RWPE2 (cell line): ENCODE data around the gene ZNF230.

Source experiments
- ATAC-seq: fragments of 200-7000 bp; cut with Tn5 transposase; 3 replicates; pipeline ENCODE4 v1.9.1; 2021; ENCODE audit warnings: low read depth
- DNase-seq: peaks from one replicate; pipeline ENCODE4 v3.0.0-alpha.2; 2020; ENCODE audit warnings: low spot score
- H3K27ac ChIP-seq: fragments of 450-650 bp; 2 replicates; pipeline ENCODE4 v1.5.1; 2017; ENCODE audit warnings: mild to moderate bottlenecking; ENCODE audit not compliant: poor library complexity, severe bottlenecking
- H3K27me3 ChIP-seq: fragments of 250-450 bp; sonication (Bioruptor Pico); 2 replicates; pipeline ENCODE4 v1.5.1; 2021; ENCODE audit warnings: mild to moderate bottlenecking, moderate library complexity; ENCODE audit not compliant: insufficient read depth, poor library complexity, severe bottlenecking
- H3K36me3 ChIP-seq: fragments of 250-450 bp; sonication (Bioruptor Pico); 2 replicates; pipeline ENCODE4 v1.5.1; 2020; ENCODE audit warnings: low read depth, mild to moderate bottlenecking, moderate library complexity
- H3K4me1 ChIP-seq: fragments of 250-450 bp; sonication (Bioruptor Pico); 2 replicates; pipeline ENCODE4 v1.5.1; 2021; ENCODE audit warnings: mild to moderate bottlenecking, moderate library complexity; ENCODE audit not compliant: insufficient read depth, poor library complexity, severe bottlenecking
- H3K4me3 ChIP-seq: fragments of 250-450 bp; sonication (Bioruptor Pico); 2 replicates; pipeline ENCODE4 v1.5.1; 2021; ENCODE audit warnings: mild to moderate bottlenecking, moderate library complexity; ENCODE audit not compliant: severe bottlenecking
- H3K9me3 ChIP-seq: fragments of 250-450 bp; sonication (Bioruptor Pico); 2 replicates; pipeline ENCODE4 v1.5.1; 2021; ENCODE audit warnings: mild to moderate bottlenecking, moderate library complexity; ENCODE audit not compliant: severe bottlenecking
- CTCF ChIP-seq: fragments of 450-650 bp; IDR thresholded peaks from one replicate; pipeline ENCODE4 v1.5.1; 2017; ENCODE audit warnings: mild to moderate bottlenecking, moderate library complexity; ENCODE audit not compliant: poor library complexity, severe bottlenecking

The ZNF230 gene

DNA sequence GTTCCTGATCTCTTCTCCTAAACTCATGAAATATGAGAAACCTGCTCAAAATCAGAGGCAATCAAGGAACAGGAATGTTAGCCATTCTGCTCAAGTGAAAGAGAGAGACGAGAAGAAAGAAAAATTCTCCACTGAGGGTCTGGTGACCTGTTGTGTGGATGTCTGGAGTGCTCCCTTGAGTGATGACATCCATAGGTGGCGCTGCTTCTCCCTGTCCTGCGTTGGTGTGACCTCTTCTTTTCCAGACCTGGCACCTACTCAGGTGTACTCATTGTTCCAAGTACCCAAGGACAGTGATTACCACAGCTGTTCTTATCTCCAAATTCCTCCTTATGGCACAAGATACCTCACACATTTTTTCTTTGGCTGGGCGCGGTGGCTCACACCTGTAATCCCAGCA, 53.1 kb downstream of the ZNF230 start:
- ATAC-seq: no peak
- TF ChIP-seq CTCF: no peak
- peaks cover 14% of the 10 kb centered on the region for H3K36me3 ChIP-seq

GRCh38 chr19:44059229-44059628, 56.5 kb downstream of the ZNF230 start:
- Histone ChIP-seq H3K4me3 (no peak overlapping the region), H3K27me3 (no peaks in the 10 kb centered on the region), H3K9me3 (no peaks in the 10 kb centered on the region), H3K27ac (no peak overlapping the region), H3K4me1 (no peaks in the 10 kb centered on the region), H3K36me3 (peaks cover 35% of the 10 kb centered on the region)
- no peak for ATAC-seq
- TF ChIP-seq CTCF: no peak
- DNase-seq: no peak

More for the DNA sequence above, 53.1 kb downstream of the ZNF230 start:
- H3K4me3 ChIP-seq: no peak overlapping the region
- H3K27me3 ChIP-seq: no peaks in the 10 kb centered on the region
- no peaks in the 10 kb centered on the region for H3K9me3 ChIP-seq
- H3K4me1 ChIP-seq: peaks cover 8% of the 10 kb centered on the region
- no peak overlapping the region for H3K27ac ChIP-seq
- DNase-seq: no peak

- H3K36me3 ChIP-seq: peaks cover 45% of the 10 kb centered on the region
Observed at GRCh38 chr19:44061038-44061437, 58.3 kb downstream of the ZNF230 start.

More at GRCh38 chr19:44061038-44061437, 58.3 kb downstream of the ZNF230 start:
- Histone ChIP-seq H3K9me3 (peaks cover 4% of the 10 kb centered on the region), H3K4me1 (no peaks in the 10 kb centered on the region), H3K4me3 (no peak overlapping the region), H3K27me3 (no peaks in the 10 kb centered on the region), H3K27ac (no peak overlapping the region)
- no peak for ATAC-seq
- DNase-seq: no peak
- TF ChIP-seq CTCF: no peak
